ENCODE measurements around the gene MED13. TPM values are rescaled to one million over a fixed set of nuclear protein-coding genes. Genes with fewer than 3 reads are reported as not detected.

Gene MED13
- polyA plus RNA-seq, 1 donor (not counting 4 experiments of a cell fraction or from before 2014, with no cell fraction given) = 21.4 TPM

GRCh38 chr17:62065611-62066468, 762 bp upstream of the MED13 start:
- H3K4me3 ChIP-seq (ENCODE audit: control insufficient read depth in 2 of 3, extremely low read depth in 1 of 3, insufficient read depth in 2 of 3, low read depth in 1 of 3, low read length in 3 of 3) = peak overlapping the region; percentile 88 to 94 (median 88)
- H3K9me1 ChIP-seq (ENCODE audit: control insufficient read depth, extremely low read depth, insufficient read depth, low read length) = no peaks in the 10 kb centered on the region
- no peaks in the 10 kb centered on the region for H3K27me3 ChIP-seq (ENCODE audit: control insufficient read depth, extremely low read depth, insufficient read depth, low read length)
- H3K9me3 ChIP-seq (ENCODE audit: control insufficient read depth, low read depth, low read length) = no peaks in the 10 kb centered on the region
- peak overlapping the region; percentile 99 for H3K27ac ChIP-seq (ENCODE audit: control insufficient read depth, insufficient read depth, low read length)
- dilution Hi-C loops (cut with MboI; ENCODE audit: extremely low pct_ligation_motif_present, low sequenced_read_pairs) = no loop called here
- DNase-seq (ENCODE audit: low read depth, low spot score) = peak; percentile 58
- peak; percentile 82 to 87 (median 85) for TF ChIP-seq CTCF (optimal IDR thresholded peaks at IDR 0.05 in 1 of 3, IDR thresholded peaks at IDR 0.05 in 1 of 3, conservative IDR thresholded peaks at IDR 0.05 in 1 of 3; ENCODE audit: extremely low read depth in 1 of 3, insufficient read depth in 2 of 3, low read length in 3 of 3)
- no peak for TF ChIP-seq EZH2 (IDR thresholded peaks at IDR 0.05; ENCODE audit: low read length)
- peak overlapping the region; percentile 97 for H2AFZ ChIP-seq (ENCODE audit: control insufficient read depth, low read length)
- peaks cover 47% of the 10 kb centered on the region for H3K79me2 ChIP-seq (ENCODE audit: control insufficient read depth, insufficient read depth, low read length)
- H3K4me2 ChIP-seq (ENCODE audit: control insufficient read depth, extremely low read depth, insufficient read depth, low read depth, low read length) = peak overlapping the region; percentile 55
- peak overlapping the region; percentile 100 for H3K9ac ChIP-seq (ENCODE audit: control insufficient read depth, extremely low read depth, insufficient read depth, low read length)
- H3K4me1 ChIP-seq (ENCODE audit: control insufficient read depth, extremely low read depth, insufficient read depth, low read length) = peaks cover 13% of the 10 kb centered on the region
- H3K36me3 ChIP-seq (ENCODE audit: control insufficient read depth in 2 of 2, extremely low read depth in 1 of 2, insufficient read depth in 2 of 2, low read length in 2 of 2) = no peaks in the 10 kb centered on the region
- H4K20me1 ChIP-seq (ENCODE audit: control insufficient read depth, extremely low read depth, insufficient read depth, low read length) = peaks cover 7% of the 10 kb centered on the region
- FAIRE-seq = peak; percentile 34

GRCh38 chr17:62064029-62064790, 868 bp downstream of the MED13 start:
- DNase-seq (ENCODE audit: low read depth, low spot score) (no peak), FAIRE-seq (peak; percentile 32)
- Histone ChIP-seq H2AFZ (ENCODE audit: control insufficient read depth, low read length) (peak overlapping the region; percentile 22), H3K4me3 (ENCODE audit: control insufficient read depth in 2 of 3, extremely low read depth in 1 of 3, insufficient read depth in 2 of 3, low read depth in 1 of 3, low read length in 3 of 3) (peak overlapping the region; percentile 80 to 88 (median 87)), H3K4me2 (ENCODE audit: control insufficient read depth, extremely low read depth, insufficient read depth, low read depth, low read length) (peak overlapping the region; percentile 81), H3K27me3 (ENCODE audit: control insufficient read depth, extremely low read depth, insufficient read depth, low read length) (no peaks in the 10 kb centered on the region), H3K9ac (ENCODE audit: control insufficient read depth, extremely low read depth, insufficient read depth, low read length) (peak overlapping the region; percentile 90), H3K36me3 (ENCODE audit: control insufficient read depth in 2 of 2, extremely low read depth in 1 of 2, insufficient read depth in 2 of 2, low read length in 2 of 2) (peaks cover 0 to 2% of the 10 kb centered on the region in 2 experiments), H3K9me3 (ENCODE audit: control insufficient read depth, low read depth, low read length) (no peaks in the 10 kb centered on the region), H4K20me1 (ENCODE audit: control insufficient read depth, extremely low read depth, insufficient read depth, low read length) (peaks cover 7% of the 10 kb centered on the region), H3K4me1 (ENCODE audit: control insufficient read depth, extremely low read depth, insufficient read depth, low read length) (peaks cover 13% of the 10 kb centered on the region), H3K9me1 (ENCODE audit: control insufficient read depth, extremely low read depth, insufficient read depth, low read length) (no peaks in the 10 kb centered on the region), H3K79me2 (ENCODE audit: control insufficient read depth, insufficient read depth, low read length) (peaks cover 63% of the 10 kb centered on the region), H3K27ac (ENCODE audit: control insufficient read depth, insufficient read depth, low read length) (peak overlapping the region; percentile 88)
- TF ChIP-seq EZH2 (IDR thresholded peaks at IDR 0.05; ENCODE audit: low read length) (no peak), CTCF (optimal IDR thresholded peaks at IDR 0.05 in 1 of 3, IDR thresholded peaks at IDR 0.05 in 1 of 3, conservative IDR thresholded peaks at IDR 0.05 in 1 of 3; ENCODE audit: extremely low read depth in 1 of 3, insufficient read depth in 2 of 3, low read length in 3 of 3) (no peak)
- dilution Hi-C loops (cut with MboI; ENCODE audit: extremely low pct_ligation_motif_present, low sequenced_read_pairs) = no loop called here

Measured in keratinocyte (primary cell).